Measurements from ENCODE around the gene RANBP3. TPM values are rescaled to one million over a fixed set of nuclear protein-coding genes. Genes with fewer than 3 reads are reported as not detected.

The RANBP3 gene
- total RNA-seq, 6 experiments from 2014 or later = 57.6 to 80.9 (median 70.4) TPM

- Mint-ChIP-seq H3K4me3 (no peak overlapping the region), H3K4me1 (ENCODE audit: low read depth) (no peaks in the 10 kb centered on the region), H3K36me3 (ENCODE audit: low read depth) (peaks cover 12% of the 10 kb centered on the region), H3K27me3 (ENCODE audit: insufficient read depth) (peaks cover 2% of the 10 kb centered on the region; the same call in 1 of the 2 replicates), H3K27ac (no peak overlapping the region), H3K9me3 (no peaks in the 10 kb centered on the region)
- no peak for DNase-seq
- no peak for TF ChIP-seq CTCF (IDR thresholded peaks at IDR 0.05)
Observed at GRCh38 chr19:6005321-6006069, 27.6 kb upstream of the RANBP3 start.

DNA sequence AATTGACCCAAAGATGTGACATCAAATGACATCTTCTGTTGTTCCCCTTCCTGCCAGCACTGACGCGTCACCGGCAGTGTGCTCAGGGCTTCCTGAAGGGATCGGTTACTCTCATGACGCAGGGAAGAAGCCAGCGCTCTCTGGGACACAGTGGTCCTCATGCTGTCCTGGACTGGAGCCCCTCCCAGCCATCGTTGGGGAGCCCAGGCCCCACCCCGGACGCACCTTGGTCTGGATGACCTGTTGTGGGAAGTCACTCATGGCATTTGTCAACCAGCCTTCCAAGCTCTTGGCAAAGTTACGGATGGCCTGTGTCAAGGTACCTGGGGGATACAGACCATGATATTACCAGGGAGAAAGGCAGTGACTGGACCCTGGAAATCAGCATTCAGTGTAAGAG lies 26.0 kb upstream of the RANBP3 start:
- peaks cover 22% of the 10 kb centered on the region for H3K36me3 Mint-ChIP-seq (ENCODE audit: low read depth)
- no peaks in the 10 kb centered on the region for H3K4me1 Mint-ChIP-seq (ENCODE audit: low read depth)
- H3K27me3 Mint-ChIP-seq (ENCODE audit: insufficient read depth) = peaks cover 2% of the 10 kb centered on the region; the same call in 1 of the 2 replicates
- H3K27ac Mint-ChIP-seq = no peak overlapping the region
- no peak for DNase-seq
- no peaks in the 10 kb centered on the region for H3K9me3 Mint-ChIP-seq
- no peak for TF ChIP-seq CTCF (IDR thresholded peaks at IDR 0.05)
- no peak overlapping the region for H3K4me3 Mint-ChIP-seq

DNA sequence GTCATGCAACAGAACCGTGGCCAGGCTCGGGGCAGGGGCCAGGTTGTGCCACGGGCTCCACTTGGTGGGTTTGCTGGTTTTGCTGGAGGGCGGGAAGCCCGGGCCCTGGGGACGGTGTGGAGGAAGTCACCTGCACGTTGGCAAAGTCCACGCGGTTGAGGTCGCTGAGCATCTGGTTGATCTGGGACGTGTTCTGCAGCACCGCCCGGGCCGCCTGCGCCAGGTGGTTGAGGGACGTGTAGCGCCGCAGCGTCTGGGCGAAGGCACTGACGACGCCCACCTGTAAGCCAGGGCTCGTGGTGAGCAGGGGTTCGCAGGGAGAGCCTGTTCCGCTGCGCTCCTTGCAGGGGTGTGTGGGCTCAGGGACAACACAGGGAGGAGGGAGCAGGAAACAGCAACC lies 24.7 kb upstream of the RANBP3 start:
- Mint-ChIP-seq H3K9me3 (no peaks in the 10 kb centered on the region), H3K4me3 (no peak overlapping the region), H3K27me3 (ENCODE audit: insufficient read depth) (peaks cover 2% of the 10 kb centered on the region; the same call in 1 of the 2 replicates), H3K4me1 (ENCODE audit: low read depth) (no peaks in the 10 kb centered on the region), H3K27ac (no peak overlapping the region), H3K36me3 (ENCODE audit: low read depth) (peaks cover 20% of the 10 kb centered on the region)
- no peak for TF ChIP-seq CTCF (IDR thresholded peaks at IDR 0.05)
- DNase-seq = no peak

DNA sequence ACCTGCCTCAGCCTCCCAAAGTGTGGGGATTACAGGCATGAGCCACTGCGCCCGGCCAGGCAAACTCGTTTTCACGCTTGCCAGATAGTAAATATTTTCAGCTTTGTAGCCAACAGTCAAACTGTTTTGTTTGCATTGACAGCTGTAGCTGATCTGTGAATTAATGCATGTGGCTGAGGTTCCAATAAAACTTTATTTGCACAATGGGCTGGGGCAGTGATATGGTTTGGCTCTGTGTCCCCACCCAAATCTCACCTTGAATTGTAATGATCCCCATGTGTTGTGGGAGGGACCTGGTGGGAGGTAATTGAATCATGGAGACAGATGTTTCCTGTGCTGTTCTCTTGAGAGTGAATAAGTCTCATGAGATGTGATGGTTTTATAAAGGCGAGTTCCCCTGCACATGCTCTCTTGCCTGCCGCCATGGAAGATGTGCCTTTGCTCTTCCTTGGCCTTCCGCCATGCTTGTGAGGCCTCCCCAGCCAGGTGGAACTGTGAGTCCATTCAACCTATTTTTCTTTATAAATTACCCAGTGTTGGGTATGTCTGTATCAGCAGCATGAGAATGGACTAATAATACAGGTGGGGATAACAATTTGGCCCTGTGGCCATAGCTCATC lies 22.4 kb upstream of the RANBP3 start:
- Mint-ChIP-seq H3K4me1 (ENCODE audit: low read depth) (no peaks in the 10 kb centered on the region), H3K27ac (no peak overlapping the region), H3K36me3 (ENCODE audit: low read depth) (peaks cover 20% of the 10 kb centered on the region), H3K9me3 (no peaks in the 10 kb centered on the region), H3K27me3 (ENCODE audit: insufficient read depth) (no peaks in the 10 kb centered on the region; the same call in 1 of the 2 replicates), H3K4me3 (no peak overlapping the region)
- TF ChIP-seq CTCF (IDR thresholded peaks at IDR 0.05) = no peak
- no peak for DNase-seq

GRCh38 chr19:5999693-6000092 lies 21.8 kb upstream of the RANBP3 start:
- no peak for DNase-seq
- Mint-ChIP-seq H3K4me3 (no peak overlapping the region), H3K4me1 (ENCODE audit: low read depth) (no peaks in the 10 kb centered on the region), H3K27me3 (ENCODE audit: insufficient read depth) (peaks cover 2% of the 10 kb centered on the region), H3K9me3 (no peaks in the 10 kb centered on the region), H3K27ac (no peak overlapping the region), H3K36me3 (ENCODE audit: low read depth) (peaks cover 20% of the 10 kb centered on the region)
- TF ChIP-seq CTCF (IDR thresholded peaks at IDR 0.05) = no peak

Measured in HFFc6 (cell line).